CD4-positive, alpha-beta T cell (primary cell): ENCODE measurements around the gene CXorf38. TPM values are rescaled to one million over a fixed set of nuclear protein-coding genes. Genes with fewer than 3 reads are reported as not detected.
"Not testable (repeated sequence)": the region's sequence is repeated elsewhere in the genome, so short reads cannot be mapped to it uniquely, and the experiment has no call there.

Experiments used
- ATAC-seq: fragments of 200-7000 bp; cut with Tn5 transposase; one replicate; pipeline ENCODE4 v1.10.0; 2022; ENCODE audit warnings: mild to moderate bottlenecking; ENCODE audit not compliant: poor library complexity
- CTCF ChIA-PET: fragments of 350-600 bp; sonication (Branson Sonifier 250); formaldehyde crosslinking; loops from one replicate; lab custom pipeline; 2021; ENCODE audit warnings: antibody characterized with exemption, inconsistent platforms; lab: Charles Lee
- POLR2A ChIA-PET: fragments of 350-600 bp; sonication (Branson Sonifier 250); formaldehyde crosslinking; loops from one replicate; lab custom pipeline; 2021; ENCODE audit warnings: antibody characterized with exemption, inconsistent platforms; lab: Charles Lee
- DNase-seq, 14 experiments: peaks; one replicate each; pipeline ENCODE4 v3.0.0-alpha.2; 2013 to 2020; ENCODE audit warnings: mixed read lengths in 2 of 14
- H3K27ac ChIP-seq, 2 donors: one replicate each; pipeline versions ENCODE4 v1.5.1 to v1.7.0; 2013; ENCODE audit warnings: low read length in 2 of 2, low read depth in 1 of 2, mild to moderate bottlenecking in 1 of 2
- H3K27me3 ChIP-seq, 2 experiments: 1 replicate in 1 of 2; 2 replicates in 1 of 2; pipeline versions ENCODE4 v1.6.1 to v1.7.0; 2013; ENCODE audit warnings: low read length in 2 of 2, control low read depth in 1 of 2, mild to moderate bottlenecking in 1 of 2, moderate library complexity in 1 of 2; ENCODE audit not compliant: insufficient read depth in 2 of 2, control insufficient read depth in 1 of 2
- H3K36me3 ChIP-seq: one replicate; pipeline ENCODE4 v1.6.1; 2013; ENCODE audit warnings: low read length, control low read depth; ENCODE audit not compliant: insufficient read depth
- H3K4me1 ChIP-seq: one replicate; pipeline ENCODE4 v1.6.1; 2013; ENCODE audit warnings: low read length, control low read depth; ENCODE audit not compliant: insufficient read depth
- H3K4me3 ChIP-seq: one replicate; pipeline ENCODE4 v1.5.1; 2013; ENCODE audit warnings: mild to moderate bottlenecking, low read length, moderate library complexity
- H3K9me3 ChIP-seq, 2 experiments: 1 replicate in 1 of 2; 2 replicates in 1 of 2; pipeline versions ENCODE4 v1.6.1 to v1.7.0; 2013; ENCODE audit warnings: low read length in 2 of 2, mild to moderate bottlenecking in 2 of 2, control low read depth in 1 of 2, moderate library complexity in 1 of 2; ENCODE audit not compliant: control insufficient read depth in 1 of 2, insufficient read depth in 1 of 2
- H3K27ac Mint-ChIP-seq: one replicate; pipeline ENCODE4 v1.8.0; 2020; ENCODE audit warnings: mixed read lengths
- H3K27me3 Mint-ChIP-seq: one replicate; pipeline ENCODE4 v1.8.0; 2021; ENCODE audit warnings: mixed read lengths
- H3K36me3 Mint-ChIP-seq: one replicate; pipeline ENCODE4 v1.8.0; 2021; ENCODE audit warnings: low read depth, mixed read lengths
- H3K4me1 Mint-ChIP-seq: one replicate; pipeline ENCODE4 v1.8.0; 2021; ENCODE audit warnings: low read depth, mixed read lengths
- H3K4me3 Mint-ChIP-seq: one replicate; pipeline ENCODE4 v1.8.0; 2020; ENCODE audit warnings: mild to moderate bottlenecking, mixed read lengths
- H3K9me3 Mint-ChIP-seq: one replicate; pipeline ENCODE4 v1.8.0; 2020; ENCODE audit warnings: mixed read lengths
- CTCF ChIP-seq: fragments of 200-600 bp; IDR thresholded peaks from one replicate; pipeline ENCODE4 v1.8.0; 2022; ENCODE audit warnings: antibody characterized with exemption, mild to moderate bottlenecking
- intact Hi-C, 2 experiments: fragments of 100-400 bp; cut with DNase I in 1 of 2; cut with micrococcal nuclease in 1 of 2; formaldehyde crosslinking; loops; one replicate each; pipeline versions ENCODE4 v1.15.1 to v1.9.0; 2023 to 2025; cut with DNase I, micrococcal nuclease
- total RNA-seq, 174 experiments: library from RNA in 2 of 174; stranded (reverse) in 2 of 174; gene quantifications; one replicate each; pipeline ENCODE4 v1.2.3 and lab custom pipeline; 2021 to 2026

The CXorf38 gene
- total RNA-seq, 2 experiments from 2014 or later = 9.4 to 10.4 TPM

- H3K27me3 Mint-ChIP-seq = no peaks in the 10 kb centered on the region
- H3K27ac Mint-ChIP-seq = no peak overlapping the region
- no peaks in the 10 kb centered on the region for H3K9me3 Mint-ChIP-seq
- ATAC-seq (no peak), DNase-seq (no peak)
- H3K36me3 Mint-ChIP-seq = peaks cover 52% of the 10 kb centered on the region
- intact Hi-C loops = no loop called here
- Histone ChIP-seq H3K27ac (no peak overlapping the region), H3K4me3 (no peak overlapping the region), H3K36me3 (peaks cover 41% of the 10 kb centered on the region), H3K4me1 (no peaks in the 10 kb centered on the region), H3K9me3 (no peaks in the 10 kb centered on the region), H3K27me3 (no peaks in the 10 kb centered on the region)
- no peak for TF ChIP-seq CTCF
- H3K4me1 Mint-ChIP-seq = no peaks in the 10 kb centered on the region
- ChIA-PET CTCF (interaction anchor here (0.7 kb wide), 1 partner anchor 11 kb away, joined by 4 read pairs; no protein-coding TSS in a partner anchor), POLR2A (no interaction called here)
- no peak overlapping the region for H3K4me3 Mint-ChIP-seq
Observed at GRCh38 chrX:40603446-40603845, 43.9 kb downstream of the CXorf38 start.

GRCh38 chrX:40589616-40590321, 57.6 kb downstream of the CXorf38 start:
- Histone ChIP-seq H3K4me1 (peaks cover 20% of the 10 kb centered on the region), H3K36me3 (peaks cover 20% of the 10 kb centered on the region)
- H3K4me1 Mint-ChIP-seq = peaks cover 52% of the 10 kb centered on the region
- not testable (repeated sequence) for H3K4me3 ChIP-seq, H3K9me3 Mint-ChIP-seq, H3K27ac ChIP-seq, H3K27me3 ChIP-seq, H3K27me3 Mint-ChIP-seq, H3K9me3 ChIP-seq
- ChIA-PET CTCF (interaction anchor here (0.7 to 1.6 kb wide), 3 partner anchors 46 to 145 kb away, joined by 3 to 7 read pairs (median 5); no protein-coding TSS in a partner anchor), POLR2A (interaction anchor here (0.6 to 1.7 kb wide), 6 partner anchors 9 to 1656 kb away, joined by 3 to 12 read pairs (median 3); partner anchors contain the start of gene ATP6AP2)
- DNase-seq (peak in 4 of 14 experiments; percentile 29 to 66 (median 62)), ATAC-seq (peak; percentile 94)
- peak overlapping the region; percentile 40 for H3K4me3 Mint-ChIP-seq
- H3K27ac Mint-ChIP-seq = peak overlapping the region; percentile 72
- peaks cover 34% of the 10 kb centered on the region for H3K36me3 Mint-ChIP-seq
- intact Hi-C loops = loop anchor here in 1 of 2 experiments (5.0 to 10.0 kb wide), 2 partner anchors 47 to 55 kb away; partner anchors contain the start of gene CXorf38

DNA sequence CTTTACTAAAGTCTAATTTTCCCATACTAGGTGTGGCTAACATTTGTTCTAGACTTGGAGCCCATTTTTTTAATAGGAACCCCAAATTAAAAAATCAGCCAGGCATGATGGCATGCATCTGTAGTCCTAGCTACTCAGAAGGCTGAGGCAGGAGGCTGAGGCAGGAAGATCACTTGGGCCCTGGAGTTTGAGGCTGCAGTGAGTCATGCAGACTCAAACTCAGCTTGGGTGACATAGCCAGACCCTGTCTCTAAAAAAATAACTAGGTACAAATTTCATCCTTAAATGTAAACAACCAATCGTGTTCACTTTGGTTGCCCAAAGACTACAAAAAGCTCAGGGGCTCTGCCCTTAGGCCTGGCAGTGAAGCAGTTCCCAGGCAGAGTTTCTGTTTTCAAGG, 59.7 kb downstream of the CXorf38 start:
- Histone ChIP-seq H3K4me1 (peaks cover 24% of the 10 kb centered on the region), H3K36me3 (peaks cover 20% of the 10 kb centered on the region)
- H3K9me3 Mint-ChIP-seq, H3K9me3 ChIP-seq, H3K27ac ChIP-seq, POLR2A ChIA-PET, H3K27me3 Mint-ChIP-seq, H3K27me3 ChIP-seq, H3K27ac Mint-ChIP-seq, DNase-seq, H3K4me3 Mint-ChIP-seq, CTCF ChIA-PET, H3K4me3 ChIP-seq: not testable (repeated sequence)
- Mint-ChIP-seq H3K4me1 (peaks cover 59% of the 10 kb centered on the region), H3K36me3 (peaks cover 26% of the 10 kb centered on the region)
- intact Hi-C loops = loop anchor here in 1 of 2 experiments (5.0 to 10.0 kb wide), 2 partner anchors 45 to 57 kb away; partner anchors contain the start of gene CXorf38
- peak; percentile 21 for ATAC-seq

DNA sequence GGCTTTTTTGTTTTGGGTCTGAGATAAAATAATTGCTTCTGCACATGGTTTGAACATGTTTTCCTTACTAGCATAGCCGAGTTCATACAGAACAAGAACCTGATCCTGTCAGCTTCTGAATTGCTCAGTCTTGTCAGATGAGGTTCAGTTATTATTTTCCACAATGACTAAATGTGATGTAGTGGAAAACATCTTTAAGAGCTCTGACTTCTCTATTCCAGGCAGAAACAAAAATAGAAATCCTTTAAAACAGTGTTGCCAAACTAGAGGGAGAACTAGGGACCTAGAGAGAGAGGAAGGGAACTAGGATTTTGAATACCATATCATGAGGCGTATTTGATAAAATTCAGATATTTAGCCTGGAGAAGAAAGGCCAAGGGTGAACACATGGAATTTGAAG, 64.5 kb downstream of the CXorf38 start:
- Mint-ChIP-seq H3K36me3 (no peaks in the 10 kb centered on the region), H3K27ac (no peak overlapping the region), H3K9me3 (no peaks in the 10 kb centered on the region), H3K27me3 (no peaks in the 10 kb centered on the region), H3K4me1 (peaks cover 47% of the 10 kb centered on the region), H3K4me3 (peak overlapping the region; percentile 42)
- no peaks in the 10 kb centered on the region for H3K27me3 ChIP-seq
- H3K4me1 ChIP-seq = peaks cover 21% of the 10 kb centered on the region
- POLR2A ChIA-PET = no interaction called here
- no peak overlapping the region for H3K27ac ChIP-seq
- H3K4me3 ChIP-seq = no peak overlapping the region
- H3K36me3 ChIP-seq = no peaks in the 10 kb centered on the region
- intact Hi-C loops = loop anchor here (2.0 to 10.0 kb wide), 3 partner anchors 62 to 154 kb away; partner anchors contain the start of genes CXorf38 (in 1 of the 2) and MED14 (in 1 of the 2)
- no peaks in the 10 kb centered on the region for H3K9me3 ChIP-seq
- no peak for TF ChIP-seq CTCF
- DNase-seq (no peak), ATAC-seq (no peak)
- CTCF ChIA-PET = no interaction called here

- H3K9me3 ChIP-seq, H3K4me3 ChIP-seq, H3K36me3 ChIP-seq, ATAC-seq, CTCF ChIA-PET, H3K27me3 Mint-ChIP-seq, H3K9me3 Mint-ChIP-seq, H3K36me3 Mint-ChIP-seq, DNase-seq, H3K27me3 ChIP-seq: not testable (repeated sequence)
- POLR2A ChIA-PET = interaction anchor here (2.1 kb wide), 1 partner anchor 7 kb away, joined by 12 read pairs; no protein-coding TSS in a partner anchor
- H3K4me1 Mint-ChIP-seq = peaks cover 42% of the 10 kb centered on the region
- H3K4me3 Mint-ChIP-seq = peak overlapping the region; percentile 94
- peak overlapping the region; percentile 89 for H3K27ac Mint-ChIP-seq
- intact Hi-C loops = loop anchor here (2.0 to 10.0 kb wide), 3 partner anchors 63 to 155 kb away; partner anchors contain the start of genes CXorf38 (in 1 of the 2) and MED14 (in 1 of the 2)
- Histone ChIP-seq H3K27ac (peak overlapping the region in 1 of 2 donors; percentile 15), H3K4me1 (peaks cover 19% of the 10 kb centered on the region)
Observed at GRCh38 chrX:40582178-40582577, 65.2 kb downstream of the CXorf38 start.
